GM12875 (cell line): ENCODE measurements around the gene CBL.
"Not testable (repeated sequence)": the region's sequence is repeated elsewhere in the genome, so short reads cannot be mapped to it uniquely, and the experiment has no call there.

Experiments used
- H3K4me3 ChIP-seq: one replicate; pipeline ENCODE4 v1.5.1; 2011; ENCODE audit warnings: low read depth, low read length, control low read depth
- TF ChIP-seq, protein P1 (sequence below): IDR thresholded peaks from 2 replicates; pipeline ENCODE4 v1.5.1; 2011; ENCODE audit warnings: low read depth, mild to moderate bottlenecking, control low read depth, inconsistent platforms, low read length, moderate library complexity, borderline replicate concordance; ENCODE audit not compliant: insufficient read depth

CBL gene

DNA sequence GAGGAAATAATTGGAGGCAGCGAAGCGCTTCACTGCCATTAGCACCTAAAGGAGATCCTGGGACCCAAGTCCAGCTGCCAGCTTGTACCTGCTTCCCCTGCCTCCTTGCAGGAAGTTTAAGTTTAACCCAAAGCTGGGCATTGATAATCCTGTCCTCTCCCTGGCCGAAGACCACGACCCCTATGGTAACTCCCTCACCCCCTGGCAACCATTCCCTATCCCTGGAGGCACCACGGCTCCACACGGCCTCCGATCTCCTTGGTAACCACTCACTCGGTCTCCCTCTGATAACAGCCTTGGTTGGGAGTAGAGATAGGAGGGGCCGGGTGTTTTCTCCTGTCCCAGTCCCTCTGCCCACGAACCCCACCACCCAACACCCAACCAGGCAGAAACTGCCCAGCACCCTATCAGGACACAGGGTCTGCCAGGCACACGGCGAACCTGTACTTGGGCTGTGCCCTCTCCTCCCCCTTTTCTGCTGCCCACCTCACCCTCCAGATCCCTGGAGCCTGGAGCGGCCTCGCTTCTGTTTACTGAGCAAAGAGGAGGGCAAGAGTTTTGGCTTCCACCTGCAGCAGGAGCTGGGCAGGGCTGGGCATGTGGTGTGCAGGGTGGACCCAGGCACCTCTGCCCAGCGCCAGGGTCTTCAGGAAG, 20.0 kb upstream of the CBL start:
- no peak overlapping the region for H3K4me3 ChIP-seq
- TF ChIP-seq, protein P1, sequence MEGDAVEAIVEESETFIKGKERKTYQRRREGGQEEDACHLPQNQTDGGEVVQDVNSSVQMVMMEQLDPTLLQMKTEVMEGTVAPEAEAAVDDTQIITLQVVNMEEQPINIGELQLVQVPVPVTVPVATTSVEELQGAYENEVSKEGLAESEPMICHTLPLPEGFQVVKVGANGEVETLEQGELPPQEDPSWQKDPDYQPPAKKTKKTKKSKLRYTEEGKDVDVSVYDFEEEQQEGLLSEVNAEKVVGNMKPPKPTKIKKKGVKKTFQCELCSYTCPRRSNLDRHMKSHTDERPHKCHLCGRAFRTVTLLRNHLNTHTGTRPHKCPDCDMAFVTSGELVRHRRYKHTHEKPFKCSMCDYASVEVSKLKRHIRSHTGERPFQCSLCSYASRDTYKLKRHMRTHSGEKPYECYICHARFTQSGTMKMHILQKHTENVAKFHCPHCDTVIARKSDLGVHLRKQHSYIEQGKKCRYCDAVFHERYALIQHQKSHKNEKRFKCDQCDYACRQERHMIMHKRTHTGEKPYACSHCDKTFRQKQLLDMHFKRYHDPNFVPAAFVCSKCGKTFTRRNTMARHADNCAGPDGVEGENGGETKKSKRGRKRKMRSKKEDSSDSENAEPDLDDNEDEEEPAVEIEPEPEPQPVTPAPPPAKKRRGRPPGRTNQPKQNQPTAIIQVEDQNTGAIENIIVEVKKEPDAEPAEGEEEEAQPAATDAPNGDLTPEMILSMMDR = no peak

DNA sequence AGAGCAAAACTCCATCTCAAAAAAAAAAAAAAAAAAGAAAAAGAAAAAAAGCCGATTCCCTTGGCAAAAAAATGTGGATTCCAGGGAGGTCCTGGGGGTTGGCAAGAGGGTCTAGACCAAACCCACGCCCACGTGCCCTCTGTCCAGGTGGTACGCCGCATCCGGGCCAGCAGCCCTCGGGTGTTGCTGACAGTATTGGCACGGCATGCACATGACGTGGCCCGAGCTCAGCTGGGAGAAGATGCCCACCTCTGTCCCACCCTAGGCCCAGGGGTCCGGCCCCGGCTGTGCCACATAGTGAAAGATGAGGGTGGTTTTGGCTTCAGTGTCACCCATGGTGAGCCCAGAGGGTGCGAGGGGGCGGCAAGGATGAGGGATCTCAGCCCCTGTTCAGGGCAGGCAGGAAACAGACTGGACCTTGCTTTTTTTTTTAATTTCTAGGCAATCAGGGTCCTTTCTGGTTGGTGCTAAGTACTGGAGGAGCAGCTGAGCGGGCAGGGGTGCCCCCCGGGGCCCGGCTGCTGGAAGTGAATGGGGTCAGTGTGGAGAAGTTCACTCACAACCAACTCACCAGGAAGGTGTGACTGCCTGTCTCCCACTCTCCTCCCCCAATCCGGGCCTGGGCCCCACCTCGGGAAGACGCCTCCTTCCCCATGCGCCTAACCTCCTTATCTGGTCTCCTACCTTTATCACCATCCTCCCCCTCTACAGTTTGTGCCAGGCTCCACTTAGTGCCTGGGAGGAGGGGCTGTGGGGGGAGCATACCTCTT, 18.8 kb upstream of the CBL start:
- TF ChIP-seq, protein P1 = no peak
- H3K4me3 ChIP-seq = no peak overlapping the region

DNA sequence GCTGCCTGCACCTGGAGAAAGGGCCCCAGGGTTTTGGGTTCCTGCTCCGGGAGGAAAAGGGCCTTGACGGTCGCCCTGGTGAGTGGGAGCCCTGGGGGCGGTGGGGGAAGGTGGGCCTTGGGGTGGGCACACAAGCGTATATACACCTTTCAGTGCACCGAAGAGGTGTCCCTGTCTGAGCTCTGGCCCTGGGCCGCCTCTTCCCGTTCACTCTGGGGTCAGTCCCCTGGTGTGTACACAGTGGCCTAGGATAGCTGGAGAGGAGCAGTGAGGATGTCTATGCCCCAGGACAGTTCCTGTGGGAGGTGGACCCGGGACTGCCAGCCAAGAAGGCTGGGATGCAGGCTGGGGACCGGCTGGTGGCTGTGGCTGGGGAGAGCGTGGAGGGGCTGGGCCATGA, 18.1 kb upstream of the CBL start:
- TF ChIP-seq, protein P1 = no peak
- H3K4me3 ChIP-seq = no peak overlapping the region

DNA sequence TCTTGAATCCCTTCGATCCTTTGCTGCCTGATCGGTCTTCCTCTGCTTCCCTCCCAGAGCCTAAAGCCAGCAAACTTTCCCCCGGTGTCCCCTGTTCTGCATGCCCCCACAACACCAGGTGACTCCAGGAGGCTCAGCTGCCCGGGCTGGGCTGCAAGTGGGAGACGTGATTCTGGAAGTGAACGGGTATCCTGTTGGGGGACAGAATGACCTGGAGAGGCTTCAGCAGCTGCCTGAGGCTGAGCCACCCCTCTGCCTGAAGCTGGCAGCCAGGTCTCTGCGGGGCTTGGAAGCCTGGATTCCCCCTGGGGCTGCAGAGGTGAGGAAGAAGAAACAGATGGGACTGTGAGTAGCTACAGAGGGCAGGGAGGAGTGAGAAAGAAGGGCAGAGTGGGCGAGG, 17.3 kb upstream of the CBL start:
- no peak overlapping the region for H3K4me3 ChIP-seq
- TF ChIP-seq, protein P1 = no peak

DNA sequence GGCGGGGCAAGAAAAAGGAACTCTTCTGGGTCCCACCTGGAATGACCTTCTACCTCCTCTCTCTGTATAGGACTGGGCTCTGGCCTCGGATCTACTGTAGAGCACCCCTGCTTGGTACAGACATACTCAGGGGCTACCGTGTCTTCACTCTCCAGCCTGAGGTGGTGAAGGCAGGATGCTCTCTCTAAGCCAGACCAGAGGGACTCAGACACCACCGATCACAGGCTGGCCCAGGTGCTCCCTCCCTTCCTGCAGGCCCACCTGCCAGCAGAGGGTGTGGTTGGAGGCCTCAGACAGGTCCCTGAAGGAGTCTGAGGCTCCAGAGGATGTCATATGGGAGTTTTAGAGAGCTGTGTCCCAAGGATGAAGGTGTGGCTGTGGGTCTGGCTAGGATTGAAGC, 16.7 kb upstream of the CBL start:
- TF ChIP-seq, protein P1 = no peak
- no peak overlapping the region for H3K4me3 ChIP-seq

DNA sequence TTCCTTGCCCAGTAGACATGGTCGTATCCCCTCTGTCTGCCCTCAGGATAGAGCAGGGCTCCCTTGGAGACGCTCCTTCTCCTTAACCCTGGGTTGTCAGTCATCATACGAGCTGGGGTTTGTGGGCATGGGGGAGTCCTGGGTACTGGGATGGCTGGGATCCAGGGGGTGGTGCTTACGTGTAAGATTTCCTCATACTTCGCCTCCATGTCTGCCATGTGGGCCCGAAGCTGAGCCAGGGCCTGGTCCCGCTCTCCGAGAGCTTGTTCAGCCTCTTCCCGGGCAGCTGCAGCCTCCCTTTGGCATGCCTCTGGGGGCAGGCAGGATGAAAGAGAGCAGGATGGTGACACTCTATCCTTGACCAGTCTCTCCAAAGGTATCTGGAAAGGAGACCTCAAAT, 15.6 kb upstream of the CBL start:
- TF ChIP-seq, protein P1 = no peak
- H3K4me3 ChIP-seq = no peak overlapping the region

DNA sequence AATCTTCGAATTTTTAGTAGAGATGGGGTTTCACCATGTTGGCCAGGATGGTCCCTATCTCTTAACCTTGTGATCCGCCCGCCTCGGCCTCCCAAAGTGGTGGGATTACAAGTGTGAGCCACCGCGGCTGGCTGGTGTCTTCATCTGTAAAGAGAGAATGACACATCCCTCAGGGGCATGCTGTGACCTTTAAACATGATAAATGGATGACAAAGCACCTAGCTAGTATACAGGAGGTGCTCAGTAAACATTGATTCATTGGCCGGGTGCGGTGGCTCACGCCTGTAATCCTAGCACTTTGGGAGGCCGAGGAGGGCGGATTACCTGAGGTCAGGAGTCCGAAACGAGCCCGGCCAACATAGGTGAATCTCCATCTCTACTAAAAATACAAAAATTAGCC, 14.9 kb upstream of the CBL start:
- not testable (repeated sequence) for H3K4me3 ChIP-seq
